Measurements from ENCODE around the gene THADA. TPM values are rescaled to one million over a fixed set of nuclear protein-coding genes. Genes with fewer than 3 reads are reported as not detected.

Gene THADA
- total RNA-seq, 1 experiment from 2014 or later = 14.1 TPM

- H3K9me3 ChIP-seq (replicated peaks) = no peaks in the 10 kb centered on the region
- H3K27ac ChIP-seq = no peak overlapping the region
- H3K4me3 ChIP-seq = no peak overlapping the region
- no peak for DNase-seq (ENCODE audit: low read depth in 1 of 2, low spot score in 2 of 2)
- no peaks in the 10 kb centered on the region for H3K27me3 ChIP-seq (replicated peaks)
- H3K36me3 ChIP-seq = peaks cover 5% of the 10 kb centered on the region; the same call in 1 of the 2 replicates
- H3K4me1 ChIP-seq (replicated peaks) = peaks cover 33% of the 10 kb centered on the region
Observed at GRCh38 chr2:43268066-43268953, 327.5 kb downstream of the THADA start.

GRCh38 chr2:43267381-43267780 is 328.5 kb downstream of the THADA start:
- H3K9me3 ChIP-seq (replicated peaks) = no peaks in the 10 kb centered on the region
- H3K36me3 ChIP-seq = peaks cover 5% of the 10 kb centered on the region; the same call in 1 of the 2 replicates
- no peak overlapping the region for H3K27ac ChIP-seq
- H3K4me1 ChIP-seq (replicated peaks) = peaks cover 32% of the 10 kb centered on the region
- H3K27me3 ChIP-seq (replicated peaks) = no peaks in the 10 kb centered on the region
- no peak overlapping the region for H3K4me3 ChIP-seq
- no peak for DNase-seq (ENCODE audit: low read depth in 1 of 2, low spot score in 2 of 2)

GRCh38 chr2:43266711-43267111 is 329.1 kb downstream of the THADA start:
- H3K4me1 ChIP-seq (replicated peaks) = peaks cover 32% of the 10 kb centered on the region

GRCh38 chr2:43265421-43265820 is 330.4 kb downstream of the THADA start:
- Histone ChIP-seq H3K4me1 (replicated peaks) (peaks cover 32% of the 10 kb centered on the region), H3K36me3 (no peaks in the 10 kb centered on the region)

More at GRCh38 chr2:43266711-43267111, 329.1 kb downstream of the THADA start:
- Histone ChIP-seq H3K27ac (no peak overlapping the region), H3K4me3 (no peak overlapping the region), H3K36me3 (peaks cover 5% of the 10 kb centered on the region; the same call in 1 of the 2 replicates), H3K9me3 (replicated peaks) (no peaks in the 10 kb centered on the region), H3K27me3 (replicated peaks) (no peaks in the 10 kb centered on the region)
- DNase-seq (ENCODE audit: low read depth in 1 of 2, low spot score in 2 of 2) = peak; percentile 39 to 56

GRCh38 chr2:43265001-43265400 is 330.8 kb downstream of the THADA start:
- Histone ChIP-seq H3K36me3 (no peaks in the 10 kb centered on the region), H3K9me3 (replicated peaks) (no peaks in the 10 kb centered on the region), H3K27ac (no peak overlapping the region), H3K4me1 (replicated peaks) (peaks cover 29% of the 10 kb centered on the region), H3K27me3 (replicated peaks) (no peaks in the 10 kb centered on the region), H3K4me3 (no peak overlapping the region)
- no peak for DNase-seq (ENCODE audit: low read depth in 1 of 2, low spot score in 2 of 2)

More at GRCh38 chr2:43265421-43265820, 330.4 kb downstream of the THADA start:
- DNase-seq (ENCODE audit: low read depth in 1 of 2, low spot score in 2 of 2) = no peak
- no peaks in the 10 kb centered on the region for H3K27me3 ChIP-seq (replicated peaks)
- H3K27ac ChIP-seq = no peak overlapping the region
- H3K4me3 ChIP-seq = no peak overlapping the region
- H3K9me3 ChIP-seq (replicated peaks) = no peaks in the 10 kb centered on the region

GRCh38 chr2:43262951-43263350 is 332.9 kb downstream of the THADA start:
- Histone ChIP-seq H3K4me1 (replicated peaks) (peaks cover 14% of the 10 kb centered on the region), H3K9me3 (replicated peaks) (no peaks in the 10 kb centered on the region), H3K36me3 (no peaks in the 10 kb centered on the region), H3K4me3 (no peak overlapping the region), H3K27me3 (replicated peaks) (no peaks in the 10 kb centered on the region), H3K27ac (no peak overlapping the region)
- DNase-seq (ENCODE audit: low read depth in 1 of 2, low spot score in 2 of 2) = no peak

GRCh38 chr2:43262239-43262638 is 333.6 kb downstream of the THADA start:
- no peak overlapping the region for H3K4me3 ChIP-seq

GRCh38 chr2:43259512-43259911 is 336.3 kb downstream of the THADA start:
- Histone ChIP-seq H3K4me3 (no peak overlapping the region), H3K36me3 (no peaks in the 10 kb centered on the region), H3K27me3 (replicated peaks) (no peaks in the 10 kb centered on the region), H3K4me1 (replicated peaks) (peaks cover 15% of the 10 kb centered on the region), H3K27ac (no peak overlapping the region), H3K9me3 (replicated peaks) (no peaks in the 10 kb centered on the region)
- no peak for DNase-seq (ENCODE audit: low read depth in 1 of 2, low spot score in 2 of 2)

More at GRCh38 chr2:43262239-43262638, 333.6 kb downstream of the THADA start:
- H3K4me1 ChIP-seq (replicated peaks) = peaks cover 14% of the 10 kb centered on the region
- DNase-seq (ENCODE audit: low read depth in 1 of 2, low spot score in 2 of 2) = no peak
- H3K9me3 ChIP-seq (replicated peaks) = no peaks in the 10 kb centered on the region
- no peaks in the 10 kb centered on the region for H3K27me3 ChIP-seq (replicated peaks)
- no peak overlapping the region for H3K27ac ChIP-seq
- no peaks in the 10 kb centered on the region for H3K36me3 ChIP-seq

- H3K36me3 ChIP-seq = no peaks in the 10 kb centered on the region
- H3K27me3 ChIP-seq (replicated peaks) = no peaks in the 10 kb centered on the region
- no peaks in the 10 kb centered on the region for H3K9me3 ChIP-seq (replicated peaks)
- no peak for DNase-seq (ENCODE audit: low read depth in 1 of 2, low spot score in 2 of 2)
- no peak overlapping the region for H3K4me3 ChIP-seq
- no peak overlapping the region for H3K27ac ChIP-seq
- peaks cover 17% of the 10 kb centered on the region for H3K4me1 ChIP-seq (replicated peaks)
Observed at GRCh38 chr2:43258547-43259156, 337.2 kb downstream of the THADA start.

- no peaks in the 10 kb centered on the region for H3K27me3 ChIP-seq (replicated peaks)
- DNase-seq (ENCODE audit: low read depth in 1 of 2, low spot score in 2 of 2) = peak in 1 of 2 experiments; percentile 63
Observed at GRCh38 chr2:43255296-43255910, 340.4 kb downstream of the THADA start.

GRCh38 chr2:43254331-43254730 is 341.5 kb downstream of the THADA start:
- DNase-seq (ENCODE audit: low read depth in 1 of 2, low spot score in 2 of 2) = no peak
- H3K27me3 ChIP-seq (replicated peaks) = no peaks in the 10 kb centered on the region
- H3K4me1 ChIP-seq (replicated peaks) = peaks cover 31% of the 10 kb centered on the region
- no peaks in the 10 kb centered on the region for H3K9me3 ChIP-seq (replicated peaks)
- no peak overlapping the region for H3K4me3 ChIP-seq
- no peaks in the 10 kb centered on the region for H3K36me3 ChIP-seq
- H3K27ac ChIP-seq = no peak overlapping the region

More at GRCh38 chr2:43255296-43255910, 340.4 kb downstream of the THADA start:
- Histone ChIP-seq H3K36me3 (no peaks in the 10 kb centered on the region), H3K9me3 (replicated peaks) (no peaks in the 10 kb centered on the region), H3K4me3 (no peak overlapping the region), H3K27ac (peak overlapping the region; percentile 17; the same call in 1 of the 2 replicates), H3K4me1 (replicated peaks) (peaks cover 31% of the 10 kb centered on the region)

GRCh38 chr2:43251171-43251731 is 344.6 kb downstream of the THADA start:
- Histone ChIP-seq H3K27me3 (replicated peaks) (no peaks in the 10 kb centered on the region), H3K27ac (peak overlapping the region; percentile 24; the same call in 1 of the 2 replicates), H3K4me1 (replicated peaks) (peaks cover 31% of the 10 kb centered on the region), H3K36me3 (no peaks in the 10 kb centered on the region), H3K9me3 (replicated peaks) (no peaks in the 10 kb centered on the region), H3K4me3 (no peak overlapping the region)
- DNase-seq (ENCODE audit: low read depth in 1 of 2, low spot score in 2 of 2) = peak in 1 of 2 experiments; percentile 59

GRCh38 chr2:43250015-43250414 is 345.8 kb downstream of the THADA start:
- H3K4me1 ChIP-seq (replicated peaks) = peaks cover 21% of the 10 kb centered on the region
- H3K27me3 ChIP-seq (replicated peaks) = no peaks in the 10 kb centered on the region
- DNase-seq (ENCODE audit: low read depth in 1 of 2, low spot score in 2 of 2) = no peak
- no peak overlapping the region for H3K4me3 ChIP-seq
- no peaks in the 10 kb centered on the region for H3K36me3 ChIP-seq
- H3K27ac ChIP-seq = no peak overlapping the region
- no peaks in the 10 kb centered on the region for H3K9me3 ChIP-seq (replicated peaks)

Measured in SJSA1 (cell line).